Peyer's patch (tissue), 4 donors: Measurements from ENCODE around the gene AMPD3. TPM values are rescaled to one million over a fixed set of nuclear protein-coding genes. Genes with fewer than 3 reads are reported as not detected.

Source experiments
- DNase-seq, 3 donors: peaks; one replicate each; pipeline ENCODE4 v3.0.0-alpha.2; 2017 to 2019
- H3K27ac ChIP-seq, 4 donors: fragments of 200-600 bp; sonication (generic); one replicate each; pipeline ENCODE4 v1.5.1; 2016 to 2019
- H3K27me3 ChIP-seq, 2 donors: fragments of 200-600 bp; sonication (generic); one replicate each; pipeline ENCODE4 v1.5.1; 2019
- H3K36me3 ChIP-seq, 3 donors: fragments of 200-600 bp; sonication (generic); one replicate each; pipeline ENCODE4 v1.5.1; 2016 to 2019
- H3K4me1 ChIP-seq, 4 donors: fragments of 200-600 bp; sonication (generic); one replicate each; pipeline ENCODE4 v1.5.1; 2016 to 2019
- H3K4me3 ChIP-seq, 4 donors: fragments of 200-600 bp; sonication (generic); 1 replicate in 3 of 4; 2 replicates in 1 of 4; pipeline ENCODE4 v1.5.1; 2016 to 2019; ENCODE audit warnings: mild to moderate bottlenecking in 1 of 4
- H3K9me3 ChIP-seq, 4 donors: fragments of 200-600 bp; sonication (generic); one replicate each; pipeline ENCODE4 v1.5.1; 2016 to 2019; ENCODE audit warnings: mild to moderate bottlenecking in 1 of 4
- POLR2A ChIP-seq, 2 donors: fragments of 450-650 bp; IDR thresholded peaks; one replicate each; pipeline ENCODE4 v1.5.1; 2017; ENCODE audit warnings: antibody characterized with exemption in 2 of 2, mild to moderate bottlenecking in 2 of 2, moderate library complexity in 2 of 2
- total RNA-seq, 4 donors: library from RNA; depleted of rRNA; stranded (reverse); fragments of >200 nt; gene quantifications; one replicate each; pipeline ENCODE4 v1.1.0, GENCODE V29; 2016
- TF ChIP-seq, protein P1 (sequence below), 6 experiments: fragments of 450-650 bp in 4 of 6; fragments of 200-600 bp in 2 of 6; sonication (generic) in 1 of 6; IDR thresholded peaks; one replicate each; pipeline ENCODE4 v1.5.1; 2017 to 2019; ENCODE audit warnings: antibody characterized with exemption in 6 of 6, mild to moderate bottlenecking in 3 of 6, moderate library complexity in 1 of 6

AMPD3 gene
- total RNA-seq, 4 donors from 2014 or later: 12.4 to 28.9 (median 17.6) TPM

DNA sequence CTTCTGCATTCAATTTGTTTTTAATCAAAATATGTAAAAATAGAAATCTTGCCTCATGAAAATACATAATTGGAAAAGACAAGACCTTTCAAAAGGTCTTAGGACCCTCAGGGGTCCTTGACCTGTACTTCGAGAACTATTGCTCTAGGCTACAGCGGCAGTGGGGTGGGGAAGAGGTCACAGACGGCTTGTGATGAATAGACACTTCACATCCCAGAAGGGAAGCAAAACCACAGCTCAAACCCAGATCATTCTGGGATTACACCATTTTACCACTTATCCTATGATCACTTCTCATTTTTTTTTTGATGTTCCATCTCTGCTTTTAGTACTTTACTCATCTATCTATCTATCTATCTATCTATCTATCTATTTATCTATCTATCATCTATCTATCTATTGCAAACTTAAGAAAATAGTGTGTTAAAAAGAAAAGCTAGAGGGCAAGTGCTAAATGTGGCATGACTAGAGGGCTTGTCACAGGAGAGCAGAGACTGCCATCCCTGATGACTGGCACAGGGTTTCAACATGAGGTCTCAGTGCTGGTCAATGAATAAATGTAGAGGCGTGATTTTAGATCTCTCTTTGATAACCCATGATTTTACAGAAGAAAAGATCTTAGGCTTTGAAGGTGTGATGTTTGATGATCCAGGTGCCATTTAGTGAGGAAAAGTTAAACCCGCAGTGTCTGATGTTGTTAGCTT, 48.9 kb downstream of the AMPD3 start:
- H3K27me3 ChIP-seq: no peaks in the 10 kb centered on the region
- DNase-seq: no peak
- no peaks in the 10 kb centered on the region for H3K9me3 ChIP-seq
- no peak overlapping the region for H3K4me3 ChIP-seq
- peak overlapping the region in 1 of 4 donors; percentile 31 for H3K27ac ChIP-seq
- TF ChIP-seq POLR2A (IDR thresholded peaks at IDR 0.05): no peak
- TF ChIP-seq, protein P1, sequence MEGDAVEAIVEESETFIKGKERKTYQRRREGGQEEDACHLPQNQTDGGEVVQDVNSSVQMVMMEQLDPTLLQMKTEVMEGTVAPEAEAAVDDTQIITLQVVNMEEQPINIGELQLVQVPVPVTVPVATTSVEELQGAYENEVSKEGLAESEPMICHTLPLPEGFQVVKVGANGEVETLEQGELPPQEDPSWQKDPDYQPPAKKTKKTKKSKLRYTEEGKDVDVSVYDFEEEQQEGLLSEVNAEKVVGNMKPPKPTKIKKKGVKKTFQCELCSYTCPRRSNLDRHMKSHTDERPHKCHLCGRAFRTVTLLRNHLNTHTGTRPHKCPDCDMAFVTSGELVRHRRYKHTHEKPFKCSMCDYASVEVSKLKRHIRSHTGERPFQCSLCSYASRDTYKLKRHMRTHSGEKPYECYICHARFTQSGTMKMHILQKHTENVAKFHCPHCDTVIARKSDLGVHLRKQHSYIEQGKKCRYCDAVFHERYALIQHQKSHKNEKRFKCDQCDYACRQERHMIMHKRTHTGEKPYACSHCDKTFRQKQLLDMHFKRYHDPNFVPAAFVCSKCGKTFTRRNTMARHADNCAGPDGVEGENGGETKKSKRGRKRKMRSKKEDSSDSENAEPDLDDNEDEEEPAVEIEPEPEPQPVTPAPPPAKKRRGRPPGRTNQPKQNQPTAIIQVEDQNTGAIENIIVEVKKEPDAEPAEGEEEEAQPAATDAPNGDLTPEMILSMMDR (IDR thresholded peaks at IDR 0.05): no peak
- peaks cover 0 to 30% (median 0%) of the 10 kb centered on the region in 3 donors for H3K36me3 ChIP-seq
- no peaks in the 10 kb centered on the region for H3K4me1 ChIP-seq

GRCh38 chr11:10504490-10504889, 49.4 kb downstream of the AMPD3 start:
- H3K27ac ChIP-seq: no peak overlapping the region
- no peaks in the 10 kb centered on the region for H3K27me3 ChIP-seq

GRCh38 chr11:10505278-10506007, 50.4 kb downstream of the AMPD3 start:
- no peak for DNase-seq
- H3K27ac ChIP-seq: no peak overlapping the region
- no peaks in the 10 kb centered on the region for H3K27me3 ChIP-seq
- no peak overlapping the region for H3K4me3 ChIP-seq
- peaks cover 0 to 23% (median 0%) of the 10 kb centered on the region in 3 donors for H3K36me3 ChIP-seq
- TF ChIP-seq POLR2A (IDR thresholded peaks at IDR 0.05): no peak
- TF ChIP-seq, protein P1 (IDR thresholded peaks at IDR 0.05): no peak
- no peaks in the 10 kb centered on the region for H3K9me3 ChIP-seq
- no peaks in the 10 kb centered on the region for H3K4me1 ChIP-seq

More at GRCh38 chr11:10504490-10504889, 49.4 kb downstream of the AMPD3 start:
- no peak for DNase-seq
- H3K4me3 ChIP-seq: no peak overlapping the region
- peaks cover 0 to 30% (median 0%) of the 10 kb centered on the region in 3 donors for H3K36me3 ChIP-seq
- H3K9me3 ChIP-seq: no peaks in the 10 kb centered on the region
- no peak for TF ChIP-seq POLR2A (IDR thresholded peaks at IDR 0.05)
- TF ChIP-seq, protein P1 (IDR thresholded peaks at IDR 0.05): no peak
- no peaks in the 10 kb centered on the region for H3K4me1 ChIP-seq

DNA sequence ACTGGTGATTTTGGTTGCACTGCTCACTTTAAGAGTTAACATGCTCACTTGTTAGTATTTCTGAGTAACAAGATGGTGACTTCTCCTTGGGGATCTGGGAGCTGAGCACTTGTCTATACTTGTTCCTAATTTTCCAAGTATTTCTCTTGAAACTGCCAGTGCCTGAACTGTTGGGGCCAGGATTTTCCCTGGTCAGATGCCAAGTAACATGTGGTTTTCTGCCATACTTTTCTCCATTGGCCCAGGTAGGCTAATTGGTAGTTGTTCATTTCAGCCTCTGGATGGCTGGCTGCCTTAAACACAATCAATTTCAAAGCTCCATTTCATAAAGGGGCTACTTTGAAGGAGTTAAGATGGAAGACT, 50.9 kb downstream of the AMPD3 start:
- H3K27me3 ChIP-seq: no peaks in the 10 kb centered on the region
- H3K36me3 ChIP-seq: peaks cover 0 to 22% (median 0%) of the 10 kb centered on the region in 3 donors
- no peak for DNase-seq
- H3K4me1 ChIP-seq: no peaks in the 10 kb centered on the region
- no peak overlapping the region for H3K4me3 ChIP-seq
- H3K9me3 ChIP-seq: no peaks in the 10 kb centered on the region
- TF ChIP-seq, protein P1 (IDR thresholded peaks at IDR 0.05): no peak
- TF ChIP-seq POLR2A (IDR thresholded peaks at IDR 0.05): no peak
- H3K27ac ChIP-seq: no peak overlapping the region

- TF ChIP-seq POLR2A (IDR thresholded peaks at IDR 0.05): no peak
- TF ChIP-seq, protein P1 (IDR thresholded peaks at IDR 0.05): no peak
- Histone ChIP-seq H3K4me1 (no peaks in the 10 kb centered on the region), H3K36me3 (peaks cover 0 to 5% (median 0%) of the 10 kb centered on the region in 3 donors), H3K4me3 (no peak overlapping the region), H3K9me3 (no peaks in the 10 kb centered on the region), H3K27me3 (no peaks in the 10 kb centered on the region), H3K27ac (no peak overlapping the region)
- DNase-seq: no peak
These were observed 56.1 kb downstream of the AMPD3 start for GRCh38 chr11:10511181-10511621.
